ENCODE results near the gene NPM1.
"Not testable (repeated sequence)": the region's sequence is repeated elsewhere in the genome, so short reads cannot be mapped to it uniquely, and the experiment has no call there.

The NPM1 gene

DNA sequence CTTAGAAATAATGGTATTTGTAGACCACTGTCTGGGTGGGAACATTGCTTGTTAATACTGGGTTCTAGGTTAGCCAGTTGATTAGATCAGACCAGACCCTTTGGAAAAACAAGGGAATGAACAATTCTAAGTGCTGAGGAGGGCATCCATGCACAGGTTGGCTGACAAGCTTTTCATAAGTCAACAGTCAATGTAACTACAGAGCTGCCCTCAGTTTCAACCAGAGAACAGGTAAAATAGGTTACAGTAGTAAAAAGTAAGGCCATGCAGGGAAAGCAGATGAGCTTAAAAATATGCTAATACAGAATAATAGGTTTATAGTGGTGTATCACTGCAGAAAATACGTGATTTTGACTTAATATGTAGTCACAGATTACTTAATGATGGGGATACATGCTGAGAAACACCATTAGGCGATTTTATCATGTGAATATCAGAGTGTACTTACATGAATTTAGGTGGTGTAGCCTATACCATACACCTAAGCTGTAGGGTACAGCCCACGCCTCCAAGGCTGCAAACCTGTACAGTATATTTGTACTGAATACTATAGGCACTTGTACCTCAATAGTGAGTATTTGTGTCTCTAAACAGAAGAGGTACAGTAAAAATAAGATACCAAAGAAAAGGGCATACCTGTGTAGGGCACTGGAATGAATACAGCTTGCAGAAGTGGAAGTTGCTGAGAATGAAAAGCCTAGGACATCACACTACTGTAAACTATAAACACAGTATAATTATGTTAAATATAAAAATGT, 25.7 kb downstream of the NPM1 start:
- DNase-seq (ENCODE audit: low read depth) = no peak

DNA sequence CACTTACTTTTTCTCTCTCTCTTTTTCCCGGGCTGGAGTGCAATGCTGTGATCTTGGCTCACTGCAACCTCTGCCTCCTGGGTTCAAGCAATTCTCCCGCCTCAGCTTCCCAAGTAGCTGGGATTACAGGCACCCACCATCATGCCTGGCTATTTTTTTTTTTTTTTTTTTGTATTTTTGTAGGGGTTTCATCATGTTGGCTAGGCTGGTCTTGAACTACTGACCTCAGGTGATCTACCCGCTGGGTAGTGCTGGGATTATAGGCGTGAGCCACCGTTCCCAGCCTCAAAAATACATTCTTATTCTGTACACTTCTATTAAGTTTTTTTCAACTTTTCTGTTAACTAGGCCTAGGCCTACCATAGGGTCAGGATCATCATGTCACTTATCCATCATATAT, 26.3 kb downstream of the NPM1 start:
- not testable (repeated sequence) for DNase-seq (ENCODE audit: low read depth)

DNA sequence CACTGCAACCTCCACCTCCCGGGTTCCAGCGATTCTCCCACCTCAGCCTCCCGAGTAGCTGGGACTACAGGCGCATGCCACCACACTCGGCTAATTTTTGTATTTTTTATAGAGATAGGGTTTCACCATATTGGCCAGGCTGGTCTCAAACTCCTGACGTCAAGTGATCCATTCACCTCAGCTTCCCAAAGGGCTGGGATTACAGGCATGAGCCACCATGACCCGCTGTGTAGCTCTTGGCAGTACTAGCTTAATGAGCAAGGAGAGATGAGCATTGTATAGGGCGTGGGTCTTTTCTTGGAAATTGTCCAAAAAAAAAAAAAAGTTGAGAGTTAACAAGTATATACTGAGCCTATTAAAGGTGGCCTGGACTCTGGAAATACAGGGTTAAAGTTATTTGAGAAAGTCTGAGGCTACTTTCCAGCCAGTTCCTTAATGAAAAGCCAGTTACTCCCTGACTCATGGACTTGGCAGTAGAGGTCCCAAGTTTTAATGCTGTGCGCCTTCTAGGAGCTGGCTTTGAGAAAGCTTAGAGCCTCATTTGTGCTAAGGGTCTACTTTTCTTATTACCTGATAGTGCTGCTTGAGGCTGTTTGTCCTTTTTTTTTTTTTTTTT, 27.6 kb downstream of the NPM1 start:
- DNase-seq (ENCODE audit: low read depth) = no peak

DNA sequence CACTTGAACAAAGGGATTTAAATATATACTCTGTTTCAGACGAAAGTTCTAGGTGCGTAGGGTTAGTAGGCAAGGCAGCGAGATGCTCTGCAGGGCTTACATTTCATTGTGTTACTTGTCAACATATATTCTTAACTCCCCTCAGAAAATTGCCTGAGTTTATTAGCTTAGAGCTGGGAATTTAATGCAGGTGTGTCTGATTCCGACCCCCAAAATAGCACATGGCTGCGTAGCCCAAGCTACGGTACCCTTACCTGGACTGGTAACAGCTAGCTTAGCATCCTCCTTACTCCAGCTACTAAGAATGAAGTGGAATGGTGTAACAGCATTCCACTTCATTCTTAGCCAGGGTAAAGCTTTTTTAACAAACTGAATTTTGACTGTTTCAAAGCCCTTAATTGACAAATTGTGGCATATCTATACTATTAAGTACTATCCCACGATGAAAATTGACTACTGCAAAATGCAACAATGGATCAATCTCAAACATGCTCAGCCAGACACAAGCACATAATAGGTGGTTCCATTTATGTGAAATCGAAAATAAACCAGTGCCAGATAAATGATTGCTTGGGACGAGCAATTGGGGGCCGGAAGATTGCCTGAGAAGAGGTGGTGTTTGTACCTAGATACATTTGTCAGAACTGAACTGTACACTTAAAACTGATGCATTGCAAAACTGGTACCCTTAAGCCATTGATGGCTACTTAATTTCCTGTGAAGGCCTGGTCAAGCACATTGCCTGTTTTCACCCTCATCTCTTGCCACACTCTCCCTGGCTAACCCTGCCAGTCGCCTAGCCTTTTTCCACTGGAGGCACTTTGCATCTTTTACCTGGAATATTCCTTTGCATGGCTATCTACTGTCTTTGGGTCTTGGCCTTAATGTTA, 28.8 kb downstream of the NPM1 start:
- no peak for DNase-seq (ENCODE audit: low read depth)

DNA sequence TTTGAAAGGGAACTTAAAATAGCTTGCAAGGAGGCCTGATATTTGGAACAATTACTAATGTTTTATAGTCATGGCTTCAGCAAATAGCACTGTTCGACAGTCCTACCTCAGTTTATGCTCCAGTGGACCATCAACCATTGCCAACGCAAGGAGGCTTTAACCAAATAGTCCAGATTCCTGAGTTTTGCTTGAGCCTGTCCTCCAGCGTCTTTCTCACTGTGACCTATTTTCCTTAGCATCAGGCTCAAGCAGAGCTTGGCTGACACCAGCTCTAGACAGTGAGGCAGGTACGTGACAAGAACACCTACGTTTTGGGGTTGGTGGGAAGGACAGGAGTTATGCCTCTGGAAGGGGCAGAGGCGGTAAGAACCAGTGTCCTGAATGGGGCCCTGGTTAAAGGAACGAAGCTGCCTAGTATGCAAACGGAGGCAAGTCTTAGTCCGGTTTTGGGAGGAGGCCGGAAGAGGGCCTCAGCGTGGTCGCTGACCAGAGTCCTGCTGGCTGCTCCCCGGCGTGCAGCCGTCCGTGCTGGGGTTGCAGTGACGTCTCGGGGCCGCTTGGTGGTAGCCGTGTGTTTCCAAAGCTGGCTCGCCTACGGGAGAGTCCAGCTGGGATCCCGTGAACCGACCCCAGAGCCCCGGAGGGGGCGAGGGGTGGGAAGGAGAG, 30.8 kb downstream of the NPM1 start:
- peak; percentile 46 for DNase-seq (ENCODE audit: low read depth)

DNA sequence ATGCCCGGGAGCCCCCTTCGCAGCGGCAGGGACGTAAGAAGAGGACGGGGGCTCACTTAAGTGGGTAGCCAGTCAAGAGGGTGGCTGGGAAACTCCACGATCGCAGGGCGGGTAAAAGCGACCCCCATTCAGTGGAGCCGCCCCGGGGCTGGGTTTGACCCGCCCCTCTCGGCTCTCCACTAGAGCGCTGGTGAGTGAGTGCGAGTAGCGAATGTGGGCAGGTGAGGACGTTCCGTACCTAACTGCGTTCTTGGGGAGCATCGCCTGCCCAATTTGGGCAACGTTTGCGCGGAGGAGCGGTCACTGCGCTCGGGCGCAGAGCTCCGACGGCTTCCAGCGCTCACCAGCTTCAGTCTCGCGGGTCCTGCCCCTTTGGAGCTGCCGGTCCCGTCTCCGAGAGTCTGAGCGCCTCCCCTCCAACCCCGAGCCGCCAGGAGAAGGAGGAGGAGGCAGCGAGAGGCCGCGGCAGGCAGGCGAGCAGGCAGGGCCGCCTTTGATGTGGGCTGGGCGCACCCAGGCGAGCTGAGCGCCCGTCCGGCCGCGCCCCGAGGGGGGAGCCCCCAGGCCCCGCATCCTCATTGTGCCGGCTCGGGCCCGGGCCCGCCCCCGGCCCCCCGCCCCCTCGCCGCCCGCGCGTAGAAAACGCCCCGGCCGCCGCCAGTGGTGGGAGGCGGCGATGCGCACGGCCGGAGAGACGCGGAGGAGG, 31.5 kb downstream of the NPM1 start, which contains the start of gene FGF18:
Gene FGF18, plus strand, starts transcription at position 666 of the 706 bp plus-strand sequence. CDS start 553 bp downstream, outside the sequence.
- peak; percentile 8 for DNase-seq (ENCODE audit: low read depth)

DNA sequence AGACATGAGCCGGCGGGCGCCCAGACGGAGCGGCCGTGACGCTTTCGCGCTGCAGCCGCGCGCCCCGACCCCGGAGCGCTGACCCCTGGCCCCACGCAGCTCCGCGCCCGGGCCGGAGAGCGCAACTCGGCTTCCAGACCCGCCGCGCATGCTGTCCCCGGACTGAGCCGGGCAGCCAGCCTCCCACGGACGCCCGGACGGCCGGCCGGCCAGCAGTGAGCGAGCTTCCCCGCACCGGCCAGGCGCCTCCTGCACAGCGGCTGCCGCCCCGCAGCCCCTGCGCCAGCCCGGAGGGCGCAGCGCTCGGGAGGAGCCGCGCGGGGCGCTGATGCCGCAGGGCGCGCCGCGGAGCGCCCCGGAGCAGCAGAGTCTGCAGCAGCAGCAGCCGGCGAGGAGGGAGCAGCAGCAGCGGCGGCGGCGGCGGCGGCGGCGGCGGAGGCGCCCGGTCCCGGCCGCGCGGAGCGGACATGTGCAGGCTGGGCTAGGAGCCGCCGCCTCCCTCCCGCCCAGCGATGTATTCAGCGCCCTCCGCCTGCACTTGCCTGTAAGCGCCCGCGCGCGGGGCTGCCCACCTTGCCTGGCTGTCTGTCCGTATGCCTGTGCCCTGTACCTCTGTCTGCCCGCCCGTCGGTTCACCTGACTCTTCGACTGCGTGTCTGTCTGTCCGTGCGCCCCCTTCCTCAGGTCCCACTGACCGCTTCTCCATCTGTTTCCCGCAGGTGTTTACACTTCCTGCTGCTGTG, 32.2 kb downstream of the NPM1 start:
- peak; percentile 11 for DNase-seq (ENCODE audit: low read depth)

DNA sequence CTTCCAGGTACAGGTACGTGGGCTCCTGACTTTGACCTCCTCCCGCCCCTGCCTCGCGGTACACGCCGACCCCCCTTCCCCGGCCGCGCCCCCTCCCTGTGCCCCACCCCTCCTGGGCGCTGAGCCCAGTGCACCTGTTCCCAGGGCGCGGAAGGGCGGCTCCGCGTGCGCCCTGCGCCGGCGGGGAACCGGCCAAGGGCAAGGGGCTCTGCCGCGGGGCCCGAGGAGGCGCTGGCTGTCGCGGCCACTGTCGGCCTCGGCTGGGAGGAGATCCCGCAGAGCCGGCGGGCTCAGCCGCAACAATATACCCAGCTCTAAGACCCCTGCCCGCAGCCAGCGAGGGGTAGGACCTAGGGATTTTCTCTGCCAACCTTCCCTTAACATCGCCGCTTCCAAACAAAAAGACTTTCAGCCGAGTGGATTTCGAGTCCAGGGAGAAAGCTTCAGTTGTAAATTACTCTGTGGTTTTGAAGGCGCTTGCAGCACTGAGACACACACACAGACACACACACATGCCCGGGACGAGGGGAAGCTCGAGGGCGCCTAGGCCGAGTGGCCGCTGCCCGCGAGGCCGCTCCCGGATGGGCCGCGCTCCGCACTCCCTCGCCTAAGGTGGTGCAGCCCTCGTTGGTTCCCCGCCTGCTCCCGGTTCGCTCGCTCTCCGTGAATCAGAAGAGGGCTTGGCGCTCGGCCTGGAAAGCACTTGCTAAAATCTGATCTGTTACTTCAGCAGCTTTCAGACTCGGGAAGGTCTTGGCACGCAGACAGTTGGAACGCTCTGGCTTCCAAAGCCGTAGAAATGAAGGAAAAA, 33.0 kb downstream of the NPM1 start:
- DNase-seq (ENCODE audit: low read depth) = no peak

DNA sequence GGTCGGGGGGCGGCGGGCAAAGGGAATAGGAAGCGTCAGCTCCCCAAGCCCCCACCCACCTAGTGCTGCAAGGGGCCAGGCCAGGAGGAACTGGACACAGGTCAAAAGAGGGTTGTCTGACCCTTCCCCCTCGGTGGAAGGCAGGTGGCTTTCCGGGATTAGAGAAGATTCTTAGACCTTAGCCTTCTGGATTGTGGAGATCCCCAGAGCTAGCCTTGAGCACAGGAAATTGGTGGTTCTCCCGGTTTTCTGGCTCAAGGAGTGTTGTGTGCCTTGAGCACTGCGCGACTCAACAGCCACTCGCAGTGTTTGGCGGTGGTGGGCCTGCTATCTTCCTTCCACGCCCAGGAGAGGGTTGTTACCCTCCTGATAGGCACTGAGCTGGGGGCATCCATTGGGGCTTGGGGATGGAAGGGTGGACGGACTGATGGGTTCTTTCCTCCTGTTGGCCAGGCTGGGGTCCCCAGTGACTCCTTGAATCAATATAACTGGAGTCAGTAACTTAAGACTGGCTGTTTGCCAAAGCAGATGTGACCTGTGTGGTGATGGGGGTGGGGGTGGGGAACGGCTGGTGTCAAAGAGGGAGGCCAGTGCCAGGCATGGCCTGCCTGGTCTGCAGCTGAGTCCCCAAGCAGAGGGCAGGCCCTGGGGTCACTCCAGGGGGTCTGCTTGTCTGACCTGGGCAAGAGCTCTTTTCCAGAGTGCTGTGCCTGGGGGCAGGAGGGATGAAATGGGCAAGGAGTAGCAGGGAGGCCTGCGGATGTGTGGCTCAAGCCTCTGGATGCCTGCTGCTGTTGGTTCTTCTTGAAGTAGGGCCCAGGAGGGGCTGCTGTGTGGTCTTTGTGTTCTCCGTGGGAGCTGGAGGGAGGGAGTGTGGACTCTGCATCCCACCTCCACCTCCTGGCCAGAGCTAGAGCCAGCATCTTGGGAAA, 33.9 kb downstream of the NPM1 start:
- DNase-seq (ENCODE audit: low read depth) = no peak

DNA sequence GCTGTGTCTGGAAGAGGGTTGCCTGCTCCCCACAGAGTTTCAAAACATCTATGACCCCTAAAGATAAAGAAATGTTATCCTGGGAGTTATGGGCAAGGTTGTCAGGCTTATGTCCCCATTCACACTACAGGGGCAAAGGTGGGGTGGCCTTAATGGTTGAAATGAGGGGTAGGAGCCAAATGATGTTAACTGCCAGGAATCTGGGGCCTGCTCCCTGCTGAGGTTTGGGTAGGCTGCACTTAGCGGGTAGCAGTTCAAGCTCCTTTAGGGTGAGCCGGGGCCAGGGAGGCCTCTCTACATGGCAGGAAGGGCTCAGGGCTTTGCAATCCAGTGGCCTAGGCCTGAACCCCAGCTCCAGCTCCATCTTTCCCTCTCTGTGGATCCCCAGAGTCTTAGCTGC, 34.8 kb downstream of the NPM1 start:
- DNase-seq (ENCODE audit: low read depth) = no peak

DNA sequence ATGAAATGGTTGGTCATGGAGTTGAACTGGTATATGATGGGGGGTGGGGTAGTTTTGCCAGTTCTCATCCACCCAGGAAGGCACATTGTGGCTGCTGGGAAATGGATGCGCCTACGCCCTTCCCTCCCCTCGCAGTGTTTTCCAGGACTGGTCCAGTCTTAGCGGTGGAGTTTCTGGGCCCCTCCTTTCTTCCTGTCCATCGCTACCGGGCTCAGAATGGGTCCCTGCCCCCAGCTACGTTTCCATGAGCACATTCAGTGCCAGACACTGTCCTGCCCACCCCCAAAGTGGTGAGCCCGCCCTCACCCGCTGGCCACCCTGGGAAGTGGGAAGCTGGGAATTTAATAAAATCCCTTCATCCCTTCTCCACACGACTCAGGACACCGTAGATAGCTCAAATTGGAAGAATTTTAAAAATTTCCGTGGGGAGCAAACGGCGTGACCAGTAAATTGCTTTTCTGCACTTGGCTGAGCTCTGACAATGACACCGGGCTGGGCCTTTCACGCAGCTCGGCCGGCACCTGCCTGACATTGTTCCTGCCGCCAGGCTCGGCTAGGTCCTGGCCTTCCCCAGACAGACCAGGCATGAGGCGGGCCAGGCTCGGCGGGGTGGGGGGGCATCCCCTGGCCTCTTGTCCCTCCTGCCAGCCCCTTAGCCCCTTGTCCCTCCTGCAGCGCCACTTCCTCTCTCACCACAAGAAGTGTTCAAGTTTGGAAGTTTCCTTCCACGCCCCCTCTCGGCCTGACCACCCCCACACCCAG, 35.4 kb downstream of the NPM1 start:
- DNase-seq (ENCODE audit: low read depth) = no peak

DNA sequence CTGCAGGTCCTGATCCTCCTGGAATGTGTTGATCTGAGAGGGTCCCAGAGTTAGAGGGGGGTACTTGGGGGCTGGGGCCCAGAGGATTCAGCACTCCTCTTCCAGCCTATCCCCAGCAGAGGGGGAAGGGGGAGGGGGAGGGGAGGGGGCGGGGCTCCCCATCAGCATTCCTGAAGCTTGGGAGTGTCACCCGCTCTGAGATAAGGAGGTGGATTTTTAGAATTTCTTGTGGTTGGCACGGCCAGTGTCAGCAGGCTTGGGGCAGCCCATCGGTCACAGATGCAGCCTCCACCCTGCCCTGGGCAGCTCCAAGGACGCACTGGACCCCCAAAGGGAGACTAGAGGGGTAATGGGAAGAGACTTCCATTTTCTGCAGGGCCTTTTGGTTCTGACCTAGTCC, 37.1 kb downstream of the NPM1 start:
- no peak for DNase-seq (ENCODE audit: low read depth)

DNA sequence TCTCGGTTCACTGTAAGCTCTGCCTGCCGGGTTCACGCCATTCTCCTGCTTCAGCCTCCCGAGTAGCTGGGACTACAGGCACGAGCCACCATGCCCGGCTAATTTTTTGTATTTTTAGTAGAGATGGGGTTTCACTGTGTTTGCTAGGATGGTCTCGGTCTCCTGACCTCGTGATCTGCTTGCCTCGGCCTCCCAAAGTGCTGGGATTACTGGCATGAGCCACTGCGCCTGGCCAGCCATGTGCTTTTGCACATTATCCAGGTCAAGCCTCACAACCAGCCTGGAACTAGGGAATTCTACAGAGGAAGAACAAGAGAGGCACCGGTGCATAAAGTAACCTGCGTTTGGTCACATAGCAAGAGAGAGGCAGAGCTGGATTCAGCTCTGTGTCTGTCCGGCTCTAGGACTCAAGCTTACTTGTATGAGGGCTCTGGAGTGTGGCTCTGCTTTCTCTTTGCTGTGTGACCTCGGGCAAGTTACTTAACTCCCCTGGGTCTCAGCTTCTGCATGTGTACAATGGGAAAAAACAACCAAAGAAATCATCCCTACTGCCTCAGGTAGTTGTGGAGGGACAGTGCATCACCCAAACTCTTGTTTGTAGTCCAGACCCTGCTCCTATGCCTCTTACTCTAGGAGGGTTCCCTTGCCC, 38.1 kb downstream of the NPM1 start:
- DNase-seq (ENCODE audit: low read depth) = no peak

DNA sequence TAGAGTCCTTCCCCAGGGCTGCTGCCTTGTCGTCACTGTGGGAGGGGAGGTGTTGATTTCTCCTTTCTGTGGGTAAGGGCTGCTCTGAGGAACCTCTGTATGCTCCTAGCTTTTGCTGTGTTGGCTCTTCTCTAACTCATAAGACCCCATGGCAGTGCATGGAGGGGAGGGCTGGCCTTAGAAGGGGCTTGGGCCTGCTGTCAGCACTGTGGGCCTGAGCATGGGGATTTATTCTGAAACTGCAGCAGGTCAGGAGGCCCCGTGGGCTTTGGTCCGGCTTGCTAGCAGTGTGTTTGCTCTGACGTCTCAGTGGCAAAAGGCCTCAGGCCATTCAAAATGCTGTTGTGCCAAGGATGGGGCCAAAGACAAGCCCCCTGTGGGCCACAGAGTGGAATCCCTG, 38.6 kb downstream of the NPM1 start:
- no peak for DNase-seq (ENCODE audit: low read depth)

DNA sequence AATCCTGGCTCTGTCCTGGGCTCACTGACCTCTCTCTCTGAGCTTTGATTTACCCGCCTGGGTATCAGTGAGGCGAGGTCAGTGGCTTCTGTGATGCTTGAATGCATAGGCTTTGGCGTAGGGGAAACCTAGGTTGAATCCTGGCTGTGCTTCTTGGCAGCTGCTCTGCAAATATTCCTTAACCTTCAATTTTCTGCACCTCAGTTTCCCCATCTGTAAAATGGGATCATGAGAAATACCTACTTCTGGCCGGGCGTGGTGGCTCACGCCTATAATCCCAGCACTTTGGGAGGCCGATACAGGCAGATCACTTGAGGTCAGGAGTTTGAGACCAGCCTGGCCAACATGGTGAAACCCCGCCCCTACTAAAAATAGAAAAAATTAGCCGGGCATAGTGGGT, 39.0 kb downstream of the NPM1 start:
- DNase-seq (ENCODE audit: low read depth) = no peak

DNA sequence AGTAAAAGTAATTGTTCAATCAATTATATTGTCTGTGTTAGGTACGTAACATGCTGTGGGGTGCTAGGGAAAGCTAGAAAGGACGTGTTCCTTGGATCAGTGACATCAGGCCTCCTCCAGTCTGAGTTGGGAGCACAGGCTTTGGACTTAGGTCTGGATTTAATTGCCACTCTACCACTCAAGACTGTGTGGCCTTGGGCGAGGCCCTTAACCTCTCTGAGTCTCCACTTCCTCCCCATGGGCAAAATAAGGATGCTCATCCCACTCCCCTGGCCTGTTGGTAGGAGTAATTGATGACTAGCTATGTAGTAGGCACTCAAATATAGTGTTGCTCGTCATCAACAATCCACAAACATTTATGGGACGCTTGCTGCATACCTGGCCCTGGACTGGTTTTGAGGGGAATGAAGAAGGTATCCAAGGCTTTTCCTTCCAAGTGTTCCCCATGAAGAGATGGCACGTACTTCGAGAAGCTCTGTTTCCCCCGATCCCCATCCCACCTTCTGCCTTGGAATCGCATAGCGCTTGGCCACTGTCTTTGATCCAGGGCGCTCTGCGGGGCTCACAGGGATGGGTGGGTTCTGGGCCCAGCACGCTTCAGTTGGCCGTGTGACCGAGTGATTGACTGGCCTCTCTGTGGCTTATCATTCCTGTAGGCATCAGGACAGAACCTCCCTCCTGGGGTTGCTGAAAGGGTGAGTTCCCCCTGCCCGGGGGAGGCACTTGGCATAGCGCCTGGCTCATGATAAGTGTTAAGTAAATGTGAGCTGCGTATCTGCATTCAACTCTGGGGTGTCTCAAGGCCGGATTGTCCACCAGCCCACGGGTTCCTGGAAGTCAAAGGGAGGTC, 39.9 kb downstream of the NPM1 start:
- no peak for DNase-seq (ENCODE audit: low read depth)
